ENCODE data around the gene LCLAT1. TPM values are rescaled to one million over a fixed set of nuclear protein-coding genes. Genes with fewer than 3 reads are reported as not detected.

The LCLAT1 gene
- total RNA-seq, 4 donors from 2014 or later, result 24.9 to 62.9 (median 36.3) TPM

GRCh38 chr2:30519796-30520195, 72.8 kb downstream of the LCLAT1 start:
- Histone ChIP-seq H3K4me3 (no peak overlapping the region), H3K36me3 (peaks cover 0 to 11% (median 9%) of the 10 kb centered on the region in 4 donors), H3K4me1 (peaks cover 2 to 6% (median 5%) of the 10 kb centered on the region in 4 donors), H3K27me3 (no peaks in the 10 kb centered on the region), H3K9me3 (peaks cover 0 to 10% (median 3%) of the 10 kb centered on the region in 4 donors), H3K27ac (replicated peaks in 1 of 4) (no peak overlapping the region)
- intact Hi-C loops (cut with DNase I), result no loop called here
- 97% methylated on average over 16 of the region's 16 CpGs for WGBS
- TF ChIP-seq EP300 (IDR thresholded peaks at IDR 0.05) (no peak), POLR2AphosphoS5 (IDR thresholded peaks at IDR 0.05) (no peak), CTCF (IDR thresholded peaks at IDR 0.05) (no peak), POLR2A (IDR thresholded peaks at IDR 0.05; ENCODE audit: low read depth) (no peak)
- no peak for DNase-seq (ENCODE audit: extremely low spot score)

GRCh38 chr2:30522421-30522820, 75.4 kb downstream of the LCLAT1 start:
- Histone ChIP-seq H3K27ac (replicated peaks in 1 of 4) (no peak overlapping the region), H3K9me3 (peaks cover 0 to 20% (median 3%) of the 10 kb centered on the region in 4 donors), H3K4me3 (no peak overlapping the region), H3K27me3 (no peaks in the 10 kb centered on the region), H3K4me1 (peaks cover 0 to 5% (median 4%) of the 10 kb centered on the region in 4 donors), H3K36me3 (peaks cover 0 to 14% (median 10%) of the 10 kb centered on the region in 4 donors)
- TF ChIP-seq CTCF (IDR thresholded peaks at IDR 0.05) (no peak), POLR2AphosphoS5 (IDR thresholded peaks at IDR 0.05) (no peak), EP300 (IDR thresholded peaks at IDR 0.05) (no peak), POLR2A (IDR thresholded peaks at IDR 0.05; ENCODE audit: low read depth) (no peak)
- WGBS, result 95% methylated on average over 2 of the region's 2 CpGs
- intact Hi-C loops (cut with DNase I), result no loop called here
- DNase-seq (ENCODE audit: extremely low spot score), result no peak

GRCh38 chr2:30527411-30527810, 80.4 kb downstream of the LCLAT1 start:
- no peaks in the 10 kb centered on the region for H3K27me3 ChIP-seq
- H3K27ac ChIP-seq (replicated peaks in 1 of 4), result peak overlapping the region; percentile 44 to 50 (median 48)
- H3K36me3 ChIP-seq, result peaks cover 0 to 4% (median 0%) of the 10 kb centered on the region in 4 donors
- H3K4me1 ChIP-seq, result peaks cover 0 to 31% (median 28%) of the 10 kb centered on the region in 4 donors
- TF ChIP-seq EP300 (IDR thresholded peaks at IDR 0.05) (no peak), POLR2A (IDR thresholded peaks at IDR 0.05; ENCODE audit: low read depth) (no peak), CTCF (IDR thresholded peaks at IDR 0.05) (no peak), POLR2AphosphoS5 (IDR thresholded peaks at IDR 0.05) (no peak)
- DNase-seq (ENCODE audit: extremely low spot score), result no peak
- WGBS, result 70% methylated on average over 2 of the region's 2 CpGs
- peaks cover 0 to 10% (median 0%) of the 10 kb centered on the region in 4 donors for H3K9me3 ChIP-seq
- intact Hi-C loops (cut with DNase I), result no loop called here
- H3K4me3 ChIP-seq, result no peak overlapping the region

- intact Hi-C loops (cut with DNase I), result no loop called here
- peaks cover 0 to 4% (median 0%) of the 10 kb centered on the region in 4 donors for H3K36me3 ChIP-seq
- WGBS, result 65% methylated on average over 2 of the region's 2 CpGs
- TF ChIP-seq POLR2AphosphoS5 (IDR thresholded peaks at IDR 0.05), result no peak
- no peak for TF ChIP-seq POLR2A (IDR thresholded peaks at IDR 0.05; ENCODE audit: low read depth)
- no peak for TF ChIP-seq EP300 (IDR thresholded peaks at IDR 0.05)
- TF ChIP-seq CTCF (IDR thresholded peaks at IDR 0.05), result no peak
- no peak for DNase-seq (ENCODE audit: extremely low spot score)
- no peak overlapping the region for H3K4me3 ChIP-seq
- H3K27me3 ChIP-seq, result no peaks in the 10 kb centered on the region
- peaks cover 0 to 31% (median 28%) of the 10 kb centered on the region in 4 donors for H3K4me1 ChIP-seq
- peak overlapping the region; percentile 44 to 50 (median 48) for H3K27ac ChIP-seq (replicated peaks in 1 of 4)
- H3K9me3 ChIP-seq, result peaks cover 0 to 10% (median 0%) of the 10 kb centered on the region in 4 donors
Observed at GRCh38 chr2:30527859-30528258, 80.8 kb downstream of the LCLAT1 start.

GRCh38 chr2:30530346-30530745, 83.3 kb downstream of the LCLAT1 start:
- intact Hi-C loops (cut with DNase I), result no loop called here
- WGBS, result 93% methylated on average over 2 of the region's 2 CpGs
- peaks cover 3 to 17% (median 9%) of the 10 kb centered on the region in 4 donors for H3K36me3 ChIP-seq

More at GRCh38 chr2:30530346-30530745, 83.3 kb downstream of the LCLAT1 start:
- peaks cover 0 to 10% (median 0%) of the 10 kb centered on the region in 4 donors for H3K9me3 ChIP-seq
- H3K27ac ChIP-seq (replicated peaks in 1 of 4), result no peak overlapping the region
- no peak for DNase-seq (ENCODE audit: extremely low spot score)
- H3K4me3 ChIP-seq, result no peak overlapping the region
- peaks cover 0 to 31% (median 28%) of the 10 kb centered on the region in 4 donors for H3K4me1 ChIP-seq
- TF ChIP-seq POLR2A (IDR thresholded peaks at IDR 0.05; ENCODE audit: low read depth) (no peak), CTCF (IDR thresholded peaks at IDR 0.05) (no peak), POLR2AphosphoS5 (IDR thresholded peaks at IDR 0.05) (no peak), EP300 (IDR thresholded peaks at IDR 0.05) (no peak)
- no peaks in the 10 kb centered on the region for H3K27me3 ChIP-seq
